Thoracic aorta (tissue), 2 donors: ENCODE measurements around the gene ACTN4. TPM values are rescaled to one million over a fixed set of nuclear protein-coding genes. Genes with fewer than 3 reads are reported as not detected.

Source experiments
- ATAC-seq: fragments of 150-250 bp; one replicate; pipeline ENCODE4 v1.8.0; 2017; ENCODE audit warnings: low read depth; ENCODE audit not compliant: insufficient number of reproducible peaks, low FRiP score
- DNase-seq: peaks from one replicate; pipeline ENCODE4 v3.0.0-alpha.2; 2020; ENCODE audit warnings: low spot score
- H3K27ac ChIP-seq, 2 donors: fragments of 200-600 bp; sonication (generic); 1 replicate in 1 of 2; 2 replicates in 1 of 2; pipeline ENCODE4 v1.5.1; 2016; ENCODE audit warnings: mild to moderate bottlenecking in 2 of 2, moderate library complexity in 2 of 2
- H3K27me3 ChIP-seq: fragments of 200-600 bp; sonication (generic); replicated peaks from 2 replicates; pipeline ENCODE4 v1.6.0; 2016; ENCODE audit warnings: mild to moderate bottlenecking; ENCODE audit not compliant: insufficient read depth
- H3K36me3 ChIP-seq: fragments of 200-600 bp; sonication (generic); one replicate; pipeline ENCODE4 v1.5.1; 2016
- H3K4me1 ChIP-seq, 2 donors: fragments of 200-600 bp; sonication (generic); 1 replicate in 1 of 2; 2 replicates in 1 of 2; pipeline versions ENCODE4 v1.5.1 to v1.6.0; 2016; ENCODE audit warnings: low read depth in 2 of 2, mild to moderate bottlenecking in 1 of 2; ENCODE audit not compliant: control insufficient read depth in 1 of 2
- H3K4me3 ChIP-seq: fragments of 200-600 bp; sonication (generic); 2 replicates; pipeline ENCODE4 v1.5.1; 2016; ENCODE audit warnings: mild to moderate bottlenecking
- H3K9me3 ChIP-seq: fragments of 200-600 bp; sonication (generic); 2 replicates; pipeline ENCODE4 v1.5.1; 2016
- CTCF ChIP-seq: fragments of 200-600 bp; sonication (generic); IDR thresholded peaks from one replicate; pipeline ENCODE4 v1.5.1; 2019; ENCODE audit warnings: antibody characterized with exemption
- total RNA-seq, 2 donors: library from RNA; depleted of rRNA; stranded (reverse); fragments of >200 nt; gene quantifications; one replicate each; pipeline versions ENCODE4 v1.1.0 to v1.2.3, GENCODE V29; 2016

The ACTN4 gene
- total RNA-seq, 2 donors from 2014 or later: 668 to 1,387 TPM

DNA sequence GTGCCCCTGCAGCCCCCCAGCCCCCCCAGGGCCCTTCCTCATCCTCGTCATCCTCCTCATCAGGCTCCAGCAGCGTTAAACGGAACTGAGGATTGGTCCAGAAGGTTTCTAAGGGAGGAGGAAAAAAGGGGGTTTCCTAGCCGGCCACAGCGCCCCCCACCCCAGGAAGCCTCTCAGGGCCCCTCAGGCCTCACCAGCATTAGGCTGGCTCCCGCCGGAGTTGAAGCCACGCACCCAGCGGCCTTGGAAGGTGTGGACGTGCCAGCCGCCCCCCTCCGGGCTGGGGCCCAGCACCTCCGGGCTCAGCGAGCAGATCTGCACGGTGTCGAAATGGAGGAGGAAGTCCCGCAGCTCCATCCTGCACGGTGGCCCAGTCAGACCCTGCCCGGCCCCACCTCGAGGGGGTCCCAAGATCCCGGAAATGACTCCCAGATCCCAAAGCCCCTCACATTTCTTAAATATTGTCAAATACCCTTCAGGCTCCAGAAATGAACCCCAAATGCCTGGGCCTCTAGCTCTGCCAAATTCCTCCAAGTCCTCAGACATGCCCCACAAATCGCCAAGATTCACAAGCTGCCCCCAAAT lies 89.9 kb downstream of the ACTN4 start:
- no peak overlapping the region for H3K27ac ChIP-seq
- TF ChIP-seq CTCF: no peak
- H3K4me3 ChIP-seq: no peak overlapping the region
- no peaks in the 10 kb centered on the region for H3K27me3 ChIP-seq
- H3K36me3 ChIP-seq: no peaks in the 10 kb centered on the region
- H3K4me1 ChIP-seq: peaks cover 3 to 18% of the 10 kb centered on the region in 2 donors
- H3K9me3 ChIP-seq: no peaks in the 10 kb centered on the region
- ATAC-seq: no peak
- DNase-seq: no peak

DNA sequence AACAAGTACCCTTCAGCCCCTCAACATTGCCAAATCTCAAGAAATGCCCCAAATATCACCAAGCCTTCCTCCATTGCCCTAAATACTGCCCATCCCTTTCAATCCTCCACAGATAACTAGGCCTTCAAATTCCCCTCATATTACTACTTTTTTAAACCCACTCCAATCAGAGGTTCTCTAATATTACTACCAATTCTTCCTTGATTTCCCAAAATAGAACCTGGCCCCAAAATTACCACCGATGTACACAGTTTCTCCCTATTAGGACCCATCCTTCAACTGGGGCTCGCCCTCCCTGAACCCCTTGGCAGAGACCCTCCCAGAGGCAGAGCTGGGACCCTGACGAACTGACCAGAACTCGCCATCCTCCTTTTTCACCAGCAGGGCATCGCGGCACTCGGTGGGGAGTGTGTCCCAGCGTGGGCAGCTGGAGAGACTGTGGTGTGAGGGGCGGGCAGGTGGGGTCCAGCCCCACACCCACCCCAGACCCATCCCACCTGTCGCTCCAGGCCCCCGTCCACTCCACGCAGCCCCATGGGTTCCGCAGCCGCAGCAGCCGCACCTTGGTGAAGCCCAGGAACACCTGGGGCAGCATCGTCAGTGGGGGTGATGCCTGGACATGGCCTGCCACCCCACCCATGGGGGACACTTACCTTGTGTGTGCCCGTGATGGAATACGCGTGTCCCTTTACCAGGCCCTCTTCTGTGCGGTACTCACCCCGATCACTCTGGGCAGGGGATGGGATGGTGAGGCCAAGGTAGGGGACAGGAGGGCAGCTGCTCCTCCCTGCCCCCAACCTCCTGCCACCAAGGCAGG lies 90.7 kb downstream of the ACTN4 start:
- no peaks in the 10 kb centered on the region for H3K9me3 ChIP-seq
- DNase-seq (no peak), ATAC-seq (no peak)
- no peak for TF ChIP-seq CTCF
- peaks cover 0 to 16% of the 10 kb centered on the region in 2 donors for H3K4me1 ChIP-seq
- H3K36me3 ChIP-seq: no peaks in the 10 kb centered on the region
- H3K27ac ChIP-seq: no peak overlapping the region
- no peaks in the 10 kb centered on the region for H3K27me3 ChIP-seq
- H3K4me3 ChIP-seq: no peak overlapping the region

- no peaks in the 10 kb centered on the region for H3K27me3 ChIP-seq
- H3K27ac ChIP-seq: no peak overlapping the region
- H3K4me3 ChIP-seq: no peak overlapping the region
- no peaks in the 10 kb centered on the region for H3K36me3 ChIP-seq
- ATAC-seq (no peak), DNase-seq (no peak)
- peaks cover 0 to 9% of the 10 kb centered on the region in 2 donors for H3K4me1 ChIP-seq
- TF ChIP-seq CTCF: no peak
- no peaks in the 10 kb centered on the region for H3K9me3 ChIP-seq
Measured at GRCh38 chr19:38739440-38740256, 92.2 kb downstream of the ACTN4 start.

- DNase-seq: no peak
- no peak overlapping the region for H3K4me3 ChIP-seq
- H3K9me3 ChIP-seq: no peaks in the 10 kb centered on the region
- TF ChIP-seq CTCF: no peak
- peaks cover 0 to 5% of the 10 kb centered on the region in 2 donors for H3K4me1 ChIP-seq
- H3K27ac ChIP-seq: no peak overlapping the region
- ATAC-seq: no peak
- no peaks in the 10 kb centered on the region for H3K36me3 ChIP-seq
- no peaks in the 10 kb centered on the region for H3K27me3 ChIP-seq
Measured at GRCh38 chr19:38740257-38740592, 92.8 kb downstream of the ACTN4 start.

- Histone ChIP-seq H3K4me1 (peaks cover 0 to 5% of the 10 kb centered on the region in 2 donors), H3K4me3 (no peak overlapping the region), H3K9me3 (no peaks in the 10 kb centered on the region), H3K27me3 (no peaks in the 10 kb centered on the region), H3K36me3 (no peaks in the 10 kb centered on the region), H3K27ac (no peak overlapping the region)
- ATAC-seq: no peak
- TF ChIP-seq CTCF: no peak
- DNase-seq: no peak
Measured at GRCh38 chr19:38740932-38741331, 93.5 kb downstream of the ACTN4 start.
